ENCODE measurements around the gene UNC93B1. TPM values are rescaled to one million over a fixed set of nuclear protein-coding genes. Genes with fewer than 3 reads are reported as not detected.

Gene UNC93B1
- total and polyA plus RNA-seq, 2 of the 8 experiments (the other 6 are each of a cell fraction or from before 2014, with no cell fraction given): 18.9 to 34.3 TPM

- TF ChIP-seq KDM4A (IDR thresholded peaks at IDR 0.05; ENCODE audit: low read depth, low read length, severe bottlenecking) (no peak), CTCF (IDR thresholded peaks at IDR 0.05; ENCODE audit: control extremely low read depth in 1 of 3, insufficient read depth in 1 of 3, low read depth in 1 of 3, low read length in 3 of 3) (no peak)
Observed at GRCh38 chr11:68032997-68033707, 29.3 kb upstream of the UNC93B1 start.

More at GRCh38 chr11:68032997-68033707, 29.3 kb upstream of the UNC93B1 start:
- no peak overlapping the region for H3K4me3 ChIP-seq (ENCODE audit: extremely low read depth in 1 of 4, insufficient read depth in 2 of 4, low read depth in 3 of 4, low read length in 4 of 4)
- H3K18ac ChIP-seq (ENCODE audit: extremely low read depth, low read length): no peak overlapping the region
- H3K4me2 ChIP-seq (ENCODE audit: insufficient read depth in 1 of 2, low read depth in 2 of 2, low read length in 2 of 2): no peak overlapping the region
- H3K4ac ChIP-seq (replicated peaks; ENCODE audit: insufficient read length, low read depth, low read length): no peak overlapping the region
- H2BK15ac ChIP-seq (ENCODE audit: low read length): no peak overlapping the region
- H2AFZ ChIP-seq (ENCODE audit: low read length): no peak overlapping the region
- no peak overlapping the region for H4K91ac ChIP-seq (replicated peaks; ENCODE audit: insufficient read length, low read length)
- H3K79me2 ChIP-seq (ENCODE audit: control insufficient read depth in 1 of 2, insufficient read depth in 2 of 2, low read length in 2 of 2): peaks cover 0 to 22% of the 10 kb centered on the region in 2 experiments; a peak in 2 of 4 replicates
- CTCF ChIA-PET (ENCODE audit: partially characterized antibody): interaction anchor here (0.7 to 1.2 kb wide), 2 partner anchors 12 to 362 kb away, joined by 3 to 5 read pairs; no protein-coding TSS in a partner anchor
- no peak overlapping the region for H2BK120ac ChIP-seq (replicated peaks; ENCODE audit: low read depth, low read length)
- H3K9ac ChIP-seq (replicated peaks in 1 of 4; ENCODE audit: extremely low read depth in 1 of 4, low read depth in 3 of 4, low read length in 3 of 4): no peak overlapping the region
- H3K79me1 ChIP-seq (ENCODE audit: low read depth, low read length): peaks cover 8% of the 10 kb centered on the region
- no peak overlapping the region for H4K8ac ChIP-seq (ENCODE audit: extremely low read depth, insufficient read depth, low read length)
- H3K4me1 ChIP-seq (replicated peaks in 1 of 4; ENCODE audit: control insufficient read depth in 3 of 4, insufficient read depth in 4 of 4, low read length in 3 of 4): peaks cover 0 to 13% (median 9%) of the 10 kb centered on the region in 4 experiments; a peak in 5 of 7 replicates
- peaks cover 4 to 17% (median 15%) of the 10 kb centered on the region in 4 experiments for H3K36me3 ChIP-seq (ENCODE audit: control insufficient read depth in 2 of 4, insufficient read depth in 4 of 4, low read length in 3 of 4)
- POLR2A ChIA-PET (ENCODE audit: partially characterized antibody): interaction anchor here (1.2 to 16.6 kb wide), 3 partner anchors 9 to 19 kb away, joined by 3 to 183 read pairs (median 24); no protein-coding TSS in a partner anchor
- H4K20me1 ChIP-seq (replicated peaks in 1 of 2; ENCODE audit: control insufficient read depth in 1 of 2, insufficient read depth in 2 of 2, low read length in 2 of 2): peaks cover 0 to 5% of the 10 kb centered on the region in 2 experiments
- H3K9me3 ChIP-seq (ENCODE audit: insufficient read depth in 2 of 2, low read depth in 1 of 2, low read length in 1 of 2): no peaks in the 10 kb centered on the region
- H4K5ac ChIP-seq (ENCODE audit: insufficient read length, low read depth, low read length): no peak overlapping the region
- DNase-seq (ENCODE audit: low read depth in 1 of 2, low spot score in 2 of 2): no peak
- no peaks in the 10 kb centered on the region for H3K27me3 ChIP-seq (replicated peaks in 1 of 4; ENCODE audit: control insufficient read depth in 3 of 4, extremely low read depth in 1 of 4, insufficient read depth in 3 of 4, low read length in 3 of 4)
- H3K23ac ChIP-seq (ENCODE audit: insufficient read length): no peak overlapping the region
- H2AK5ac ChIP-seq (ENCODE audit: low read depth, low read length): no peak overlapping the region
- H2BK12ac ChIP-seq (ENCODE audit: low read depth, low read length): no peak overlapping the region
- no peak overlapping the region for H3K14ac ChIP-seq (ENCODE audit: insufficient read length)
- no peak overlapping the region for H3K27ac ChIP-seq (ENCODE audit: low read depth, low read length)
- 95% methylated on average over 12 of the region's 29 CpGs; no CpG with 5 or more reads in 1 of the 2 experiments for WGBS, 2 experiments (ENCODE audit: extremely low coverage in 1 of 2, insufficient coverage in 1 of 2, insufficient read length in 1 of 2, insufficient replicate concordance in 2 of 2, low coverage in 1 of 2, low lambda C conversion rate in 2 of 2, missing lambda C conversion rate in 1 of 2)
- H3K23me2 ChIP-seq (ENCODE audit: low read depth, low read length): peaks cover 3% of the 10 kb centered on the region; the same call in 1 of the 2 replicates
- H2BK5ac ChIP-seq (ENCODE audit: low read depth, low read length): no peak overlapping the region
- H2BK20ac ChIP-seq (ENCODE audit: low read length): no peak overlapping the region
- no peak for FAIRE-seq
- H3K56ac ChIP-seq (replicated peaks; ENCODE audit: insufficient read length, low read depth, low read length): no peak overlapping the region

Data from H1 (cell line).